GM19467 (cell line): ENCODE data around the gene AP4B1.

Experiments used
- ATAC-seq: cut with Tn5 transposase; IDR thresholded peaks from one replicate; pipeline ENCODE4 v1.9.1; 2021; ENCODE audit warnings: mild to moderate bottlenecking, moderate library complexity; ENCODE audit not compliant: unreplicated experiment

The AP4B1 gene

GRCh38 chr1:113930499-113931161 is 26.0 kb upstream of the AP4B1 start:
- peak; percentile 26 for ATAC-seq

- peak; percentile 29 for ATAC-seq
Measured at GRCh38 chr1:113929750-113930498, 25.3 kb upstream of the AP4B1 start.

- peak; percentile 49 for ATAC-seq
Measured at GRCh38 chr1:113928941-113929749, 24.5 kb upstream of the AP4B1 start, which contains the start of gene HIPK1. TSS of gene HIPK1 (plus strand) at chr1:113929324.

DNA sequence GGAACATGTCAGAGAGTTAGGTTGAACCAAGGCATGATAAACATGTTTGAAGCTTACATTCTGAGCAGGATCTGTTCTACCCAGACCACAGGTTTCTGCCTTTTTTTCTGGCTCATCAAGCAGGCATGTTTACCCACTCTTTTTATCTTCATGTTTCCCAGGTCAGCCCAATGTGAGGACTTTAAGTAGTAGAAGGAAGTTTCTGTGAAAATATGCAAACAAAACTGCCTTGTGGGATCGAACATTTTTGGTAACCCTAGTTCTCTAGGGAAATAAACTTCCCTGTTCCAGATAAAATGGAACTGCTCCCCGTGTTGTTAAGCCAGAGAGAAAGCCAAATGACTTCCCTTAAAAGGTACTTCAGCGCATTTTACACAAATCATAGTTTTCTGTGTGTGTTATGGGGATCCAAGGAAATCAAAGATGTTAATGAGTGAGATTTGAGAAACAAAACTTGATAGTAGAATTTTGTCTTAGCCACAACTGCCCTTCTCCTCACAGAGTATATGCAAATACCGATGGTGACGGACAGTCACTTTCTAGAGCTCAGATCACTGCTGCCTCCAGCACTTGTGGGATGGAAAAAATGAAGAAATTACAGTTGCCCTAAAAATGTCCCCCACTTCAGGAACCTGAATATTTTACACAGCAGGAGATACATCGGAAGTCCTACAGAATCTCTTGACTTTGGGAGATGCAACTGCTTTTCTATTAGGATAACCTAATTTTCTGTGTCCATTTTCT is 23.8 kb upstream of the AP4B1 start:
- no peak for ATAC-seq

DNA sequence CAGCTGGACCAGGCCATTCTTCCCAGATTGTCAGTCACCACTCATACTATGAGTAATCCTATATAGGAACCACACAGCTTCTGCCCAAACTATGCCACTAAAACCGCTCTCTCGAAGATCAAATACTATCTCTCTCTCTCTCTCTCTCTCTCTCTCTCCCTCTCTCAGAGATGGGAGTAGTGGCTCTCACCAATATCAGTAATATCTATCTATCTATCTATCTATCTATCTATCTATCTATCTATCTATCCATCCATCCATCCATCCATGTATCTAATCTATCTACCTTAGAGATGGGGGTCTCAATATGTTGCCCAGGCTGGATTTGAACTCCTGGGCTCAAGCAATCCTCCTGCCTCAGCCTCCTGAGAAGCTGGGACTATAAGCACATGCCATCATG is 19.9 kb upstream of the AP4B1 start:
- no peak for ATAC-seq

DNA sequence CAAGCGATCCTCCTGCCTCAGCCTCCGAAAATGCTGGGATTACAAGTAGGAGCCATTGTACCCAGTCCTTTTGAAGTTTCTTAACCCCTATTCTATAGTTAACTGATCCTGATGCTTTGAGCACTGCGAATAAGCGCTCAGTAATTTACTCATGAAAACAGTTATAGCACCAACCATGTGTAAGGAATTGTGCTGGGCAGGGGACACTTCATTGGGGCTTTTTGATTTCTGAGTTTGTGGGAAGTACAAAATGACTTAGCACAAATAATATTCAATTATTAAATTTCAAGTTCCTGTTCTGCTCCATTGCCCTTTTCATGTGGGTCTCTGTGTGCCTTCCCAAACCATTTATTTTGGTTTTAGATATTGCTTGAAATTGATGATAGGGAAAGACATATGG is 18.4 kb upstream of the AP4B1 start:
- no peak for ATAC-seq

DNA sequence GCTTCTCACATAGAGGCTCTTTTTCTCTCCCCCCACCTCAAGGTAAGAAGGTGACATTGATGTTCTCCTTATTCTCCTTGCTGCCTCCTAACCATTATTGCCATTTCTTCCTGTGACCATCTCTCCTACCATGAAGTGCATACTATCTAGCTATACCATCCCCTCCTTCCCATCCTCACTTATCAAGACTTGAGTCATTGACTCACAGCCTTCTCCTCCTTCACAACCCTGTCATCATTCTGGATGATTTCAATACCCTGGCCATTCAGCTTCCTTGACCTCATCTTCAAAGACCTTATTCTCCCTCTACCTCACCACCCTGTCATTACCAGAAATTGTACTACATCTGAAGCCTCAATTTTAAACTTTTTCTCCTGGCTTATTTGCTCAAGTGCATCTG is 13.6 kb upstream of the AP4B1 start:
- no peak for ATAC-seq

DNA sequence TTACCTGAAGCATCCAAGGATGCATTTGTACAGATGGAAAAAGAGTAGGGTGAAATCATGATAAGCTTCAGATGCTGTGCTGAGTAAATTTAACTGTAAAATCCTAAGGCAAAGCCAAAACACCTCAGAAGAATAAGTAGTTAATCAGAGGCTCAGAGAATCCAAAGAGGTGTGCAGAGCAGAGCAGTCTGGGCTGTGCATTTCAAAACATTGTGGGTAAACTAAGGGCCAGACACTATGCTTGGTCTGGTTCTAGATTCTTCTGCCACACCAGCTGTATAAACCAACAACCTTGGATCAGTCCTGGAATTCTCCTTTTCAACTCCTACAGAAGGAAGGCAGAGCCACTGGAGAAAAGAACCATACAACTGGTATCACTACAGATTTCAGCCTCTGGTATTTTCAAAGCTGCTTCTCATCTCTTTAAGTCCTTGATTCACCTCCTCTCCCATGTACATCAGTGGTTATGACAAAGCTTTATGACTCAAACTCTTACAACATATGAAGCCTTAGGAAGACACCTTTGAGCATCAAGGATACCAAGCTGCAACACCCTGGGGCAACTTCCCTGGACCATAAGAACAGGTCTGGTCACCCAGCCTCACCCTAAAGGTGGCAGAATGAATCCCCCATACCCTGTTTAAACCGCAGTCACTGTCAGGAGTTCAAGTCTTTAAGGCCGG is 12.9 kb upstream of the AP4B1 start:
- ATAC-seq: no peak

GRCh38 chr1:113916974-113917373 is 12.4 kb upstream of the AP4B1 start:
- no peak for ATAC-seq

GRCh38 chr1:113913887-113914664 is 9.5 kb upstream of the AP4B1 start:
- no peak for ATAC-seq

- ATAC-seq: no peak
Measured at GRCh38 chr1:113913312-113913668, 8.7 kb upstream of the AP4B1 start.

- ATAC-seq: no peak
Measured at GRCh38 chr1:113912594-113913311, 8.2 kb upstream of the AP4B1 start.

GRCh38 chr1:113905435-113905861 is 849 bp upstream of the AP4B1 start:
- ATAC-seq: no peak

- peak; percentile 23 for ATAC-seq
Measured at GRCh38 chr1:113904293-113904673, 316 bp downstream of the AP4B1 start.

DNA sequence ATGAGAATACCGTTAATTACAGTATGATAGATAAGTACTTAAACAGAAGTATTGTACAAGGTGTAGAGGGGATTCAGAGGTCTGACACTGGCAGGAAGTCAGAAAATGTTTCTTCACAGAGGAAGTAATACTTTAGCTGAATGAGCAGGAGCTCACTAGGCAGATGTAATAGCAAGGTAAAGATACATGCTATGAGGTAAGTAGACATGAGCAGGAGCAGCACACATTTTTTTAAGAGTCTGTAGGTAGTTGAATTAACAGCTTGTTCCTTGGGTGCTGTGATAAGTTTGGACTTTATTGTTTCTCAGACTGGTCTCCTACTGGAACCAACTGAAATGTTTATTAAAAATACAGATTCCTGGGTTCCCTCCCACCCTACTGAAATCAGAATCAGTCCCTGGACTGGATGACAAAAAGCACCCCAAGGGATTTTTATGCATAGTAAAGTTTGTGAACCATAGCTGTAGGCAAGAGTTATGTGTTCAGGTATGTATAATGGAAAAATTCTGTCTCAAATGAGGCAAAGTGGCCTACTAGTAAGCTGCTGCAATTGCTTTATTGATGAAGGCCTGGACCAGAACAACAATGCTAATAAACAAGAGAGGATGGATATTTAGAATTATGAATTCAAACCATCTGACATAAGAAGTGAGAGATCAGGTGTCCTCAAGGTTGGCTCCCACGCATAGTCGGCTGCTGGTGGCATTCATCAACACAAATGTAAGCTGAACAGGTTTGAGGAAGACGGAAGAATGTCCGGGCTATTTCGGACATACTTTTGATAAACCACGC is 902 bp downstream of the AP4B1 start:
- no peak for ATAC-seq

- ATAC-seq: no peak
Measured at GRCh38 chr1:113901191-113901590, 3.4 kb downstream of the AP4B1 start.

- no peak for ATAC-seq
Measured at GRCh38 chr1:113899111-113899510, 5.5 kb downstream of the AP4B1 start.

- ATAC-seq: no peak
Measured at GRCh38 chr1:113898241-113898814, 6.3 kb downstream of the AP4B1 start.
